SK-N-SH (cell line): ENCODE results near the gene SEMA3G. TPM values are rescaled to one million over a fixed set of nuclear protein-coding genes. Genes with fewer than 3 reads are reported as not detected.
A peak's percentile ranks its signal among the peaks of the same experiment; 100 is the strongest.

ENCODE experiments used
- CTCF ChIA-PET: fragments of 300-600, 350-600 bp; formaldehyde crosslinking; extraction: SDS; loops from one replicate; lab custom pipeline; 2021; lab: Yijun Ruan, JAX
- POLR2A ChIA-PET: fragments of 350-600 bp; sonication (Branson Sonifier 250); formaldehyde crosslinking; extraction: SDS; loops from one replicate; lab custom pipeline; 2020; ENCODE audit warnings: antibody characterized with exemption, inconsistent platforms; lab: Yijun Ruan, JAX
- DNase-seq: peaks from one replicate; pipeline ENCODE4 v3.0.0; 2012
- H2AFZ ChIP-seq: fragments of 200-600 bp; sonication (generic); 2 replicates; pipeline ENCODE4 v1.8.1; 2016; ENCODE audit warnings: antibody characterized with exemption, mild to moderate bottlenecking, low read depth
- H3F3A ChIP-seq: fragments of 200-600 bp; sonication (generic); replicated peaks from 2 replicates; pipeline ENCODE3; 2016; ENCODE audit warnings: antibody characterized with exemption, mild to moderate bottlenecking; ENCODE audit not compliant: insufficient read depth
- H3K27ac ChIP-seq, 2 experiments: fragments of 200-500 bp in 1 of 2; fragments of 200-600 bp in 1 of 2; sonication (Bioruptor generic) in 1 of 2; sonication (generic), shearing (Covaris generic) in 1 of 2; 2 replicates each; pipeline versions ENCODE4 v1.5.1 to v1.6.1; 2014 to 2016; ENCODE audit warnings: low read depth in 2 of 2, inconsistent platforms in 1 of 2, low read length in 1 of 2, mild to moderate bottlenecking in 1 of 2, mixed read lengths in 1 of 2
- H3K27me3 ChIP-seq: fragments of 200-600 bp; sonication (generic), shearing (Covaris generic); 2 replicates; pipeline ENCODE4 v1.6.1; 2016; ENCODE audit warnings: mixed run types; ENCODE audit not compliant: insufficient read depth
- H3K36me3 ChIP-seq, 2 experiments: fragments of 200-500 bp in 1 of 2; fragments of 200-600 bp in 1 of 2; sonication (Bioruptor generic) in 1 of 2; sonication (generic) in 1 of 2; replicated peaks in 1 of 2; 2 replicates each; pipeline versions ENCODE3 to v1.5.1; 2014 to 2016; ENCODE audit warnings: low read length in 1 of 2, mild to moderate bottlenecking in 1 of 2; ENCODE audit not compliant: insufficient read depth in 2 of 2, control insufficient read depth in 1 of 2
- H3K4me1 ChIP-seq, 2 experiments: fragments of 200-500 bp in 1 of 2; fragments of 200-600 bp in 1 of 2; sonication (Bioruptor generic) in 1 of 2; sonication (generic), shearing (Covaris generic) in 1 of 2; 2 replicates each; pipeline versions ENCODE4 v1.5.1 to v1.6.1; 2014 to 2016; ENCODE audit warnings: low read depth in 1 of 2, low read length in 1 of 2, mixed run types in 1 of 2; ENCODE audit not compliant: insufficient read depth in 2 of 2, control insufficient read depth in 1 of 2
- H3K4me2 ChIP-seq: fragments of 200-600 bp; sonication (generic), shearing (Covaris generic); 2 replicates; pipeline ENCODE4 v1.6.1; 2017; ENCODE audit warnings: mixed run types
- H3K4me3 ChIP-seq, 2 experiments: fragments of 200-500 bp in 1 of 2; fragments of 200-600 bp in 1 of 2; sonication (Bioruptor generic) in 1 of 2; sonication (generic), shearing (Covaris generic) in 1 of 2; 2 replicates each; pipeline versions ENCODE4 v1.5.1 to v1.8.1; 2014 to 2016; ENCODE audit warnings: low read depth in 2 of 2, inconsistent platforms in 1 of 2, low read length in 1 of 2, mild to moderate bottlenecking in 1 of 2, mixed read lengths in 1 of 2, moderate library complexity in 1 of 2
- H3K79me2 ChIP-seq: fragments of 200-600 bp; sonication (generic); 2 replicates; pipeline ENCODE4 v1.8.1; 2017; ENCODE audit warnings: mild to moderate bottlenecking; ENCODE audit not compliant: insufficient read depth
- H3K9ac ChIP-seq: fragments of 200-600 bp; sonication (generic); 2 replicates; pipeline ENCODE4 v1.6.1; 2017; ENCODE audit warnings: mixed run types
- H3K9me2 ChIP-seq: fragments of 200-600 bp; sonication (generic); 2 replicates; pipeline ENCODE4 v1.6.1; 2017; ENCODE audit warnings: mixed run types
- H3K9me3 ChIP-seq: fragments of 200-600 bp; sonication (generic); 2 replicates; pipeline ENCODE4 v1.6.1; 2017; ENCODE audit warnings: mixed run types, mild to moderate bottlenecking, moderate library complexity
- H4K20me1 ChIP-seq: fragments of 200-600 bp; sonication (generic); 2 replicates; pipeline ENCODE4 v1.6.1; 2017; ENCODE audit warnings: mild to moderate bottlenecking, mixed run types; ENCODE audit not compliant: insufficient read depth
- CHD2 ChIP-seq: fragments of 150-350 bp; IDR thresholded peaks from 2 replicates; pipeline ENCODE4 v1.6.1; 2018; ENCODE audit warnings: low read length; ENCODE audit not compliant: partially characterized antibody
- ELF1 ChIP-seq: IDR thresholded peaks from 2 replicates; pipeline ENCODE4 v1.4.0; 2012
- EP300 ChIP-seq, 2 experiments: IDR thresholded peaks; 2 replicates each; pipeline versions ENCODE4 v1.4.0 to v1.6.1; 2012; ENCODE audit warnings: borderline replicate concordance in 1 of 2, low read depth in 1 of 2, low read length in 1 of 2
- FOXJ3 ChIP-seq: sonication (generic); formaldehyde crosslinking; IDR thresholded peaks from 2 replicates; pipeline ENCODE4 v1.5.1; 2020; ENCODE audit warnings: mild to moderate bottlenecking, missing genetic modification reagents
- FOXM1 ChIP-seq: IDR thresholded peaks from 2 replicates; pipeline ENCODE4 v1.4.0; 2012; ENCODE audit warnings: low read depth, mild to moderate bottlenecking
- GABPA ChIP-seq: IDR thresholded peaks from 2 replicates; pipeline ENCODE4 v1.4.0; 2012; ENCODE audit warnings: low read depth, mild to moderate bottlenecking
- IRF3 ChIP-seq: fragments of 150-350 bp; IDR thresholded peaks from 2 replicates; pipeline ENCODE4 v1.6.1; 2016; ENCODE audit warnings: mild to moderate bottlenecking, low read depth, low read length
- JUND ChIP-seq: IDR thresholded peaks from 2 replicates; pipeline ENCODE4 v1.4.0; 2012
- NFIC ChIP-seq: IDR thresholded peaks from 2 replicates; pipeline ENCODE4 v1.4.0; 2012; ENCODE audit warnings: borderline replicate concordance
- RAD21 ChIP-seq: IDR thresholded peaks from 2 replicates; pipeline ENCODE4 v1.6.1; 2012; ENCODE audit warnings: mild to moderate bottlenecking, low read length
- RXRA ChIP-seq: IDR thresholded peaks from 2 replicates; pipeline ENCODE4 v1.4.0; 2012; ENCODE audit warnings: low read depth, mild to moderate bottlenecking, borderline replicate concordance
- TEAD4 ChIP-seq: IDR thresholded peaks from 2 replicates; pipeline ENCODE4 v1.4.0; 2012; ENCODE audit warnings: mild to moderate bottlenecking, borderline replicate concordance; ENCODE audit not compliant: insufficient read depth
- YY1 ChIP-seq: IDR thresholded peaks from 2 replicates; pipeline ENCODE4 v1.4.0; 2012; ENCODE audit warnings: low read depth, mild to moderate bottlenecking
- WGBS: methylation state at CpG from one replicate; pipeline ENCODE4 v1.1.6; 2017; ENCODE audit warnings: low lambda C conversion rate; 5-methylcytosine and 5-hydroxymethylcytosine counted together
- polyA plus RNA-seq, 3 experiments: library from polyadenylated mRNA; depleted of rRNA; stranded (reverse); fragments of >200 nt; gene quantifications; 2 replicates each; pipeline ENCODE4 v1.2.3, GENCODE V29; 2012
- TF ChIP-seq, protein P1 (sequence below): IDR thresholded peaks from 2 replicates; pipeline ENCODE4 v1.6.1; 2012; ENCODE audit warnings: mild to moderate bottlenecking, low read depth, low read length, moderate library complexity

Gene SEMA3G
- polyA plus RNA-seq, 1 of the 3 experiments (the other 2 are of a cell fraction): 0.13 TPM

DNA sequence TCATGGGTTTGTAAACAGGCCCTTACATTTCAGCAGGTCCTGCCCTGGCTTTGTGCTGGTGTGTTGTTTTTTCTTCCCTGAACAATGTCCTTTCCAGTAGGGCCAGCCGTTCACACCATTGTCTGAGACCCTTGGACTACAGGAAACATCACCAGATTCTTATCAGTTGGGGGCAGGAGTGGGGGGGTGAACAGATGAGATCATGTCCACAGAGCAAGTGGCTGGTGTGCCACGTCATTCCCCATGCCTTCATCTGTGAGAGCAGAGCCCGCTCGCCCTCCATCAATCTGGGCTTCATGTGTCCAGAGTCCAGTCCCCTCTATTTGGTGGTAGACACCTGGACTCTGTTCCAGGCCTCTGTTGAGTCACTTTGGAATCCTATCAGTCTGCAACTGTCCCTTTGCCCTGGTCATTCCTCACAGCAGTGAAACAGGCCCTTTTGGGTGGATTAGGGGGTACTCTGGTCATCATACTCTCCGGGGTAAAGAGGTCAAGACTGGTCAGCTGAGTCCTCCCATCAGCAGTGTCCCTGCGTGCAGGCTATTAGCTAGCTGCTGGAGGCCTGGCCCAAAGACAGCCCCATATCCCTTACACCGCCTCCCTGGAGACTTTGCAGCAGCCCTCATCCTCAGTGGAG lies 15.0 kb downstream of the SEMA3G start:
- no peak overlapping the region for H3K27ac ChIP-seq
- H4K20me1 ChIP-seq: no peaks in the 10 kb centered on the region
- H3K9ac ChIP-seq: no peak overlapping the region
- H3F3A ChIP-seq: no peaks in the 10 kb centered on the region
- CTCF ChIA-PET: interaction anchor here (0.7 to 28.4 kb wide), 4 partner anchors 17 to 41 kb away, joined by 3 to 578 read pairs (median 25); partner anchors contain the start of genes NISCH, SEMA3G and TNNC1
- no peak overlapping the region for H3K4me3 ChIP-seq
- no peaks in the 10 kb centered on the region for H3K27me3 ChIP-seq
- H3K4me2 ChIP-seq: no peak overlapping the region
- no peaks in the 10 kb centered on the region for H3K79me2 ChIP-seq
- H2AFZ ChIP-seq: no peak overlapping the region
- TF ChIP-seq RAD21 (no peak), FOXM1 (no peak), FOXJ3 (CRISPR knock-in tag) (no peak), IRF3 (no peak), TEAD4 (no peak)
- H3K36me3 ChIP-seq: no peaks in the 10 kb centered on the region
- no peaks in the 10 kb centered on the region for H3K9me2 ChIP-seq
- peak; percentile 23 for DNase-seq
- POLR2A ChIA-PET: no interaction called here
- 81% methylated on average over 6 of the region's 7 CpGs for WGBS
- peaks cover 0 to 7% of the 10 kb centered on the region in 2 experiments; a peak in 1 of 4 replicates for H3K4me1 ChIP-seq
- no peaks in the 10 kb centered on the region for H3K9me3 ChIP-seq

DNA sequence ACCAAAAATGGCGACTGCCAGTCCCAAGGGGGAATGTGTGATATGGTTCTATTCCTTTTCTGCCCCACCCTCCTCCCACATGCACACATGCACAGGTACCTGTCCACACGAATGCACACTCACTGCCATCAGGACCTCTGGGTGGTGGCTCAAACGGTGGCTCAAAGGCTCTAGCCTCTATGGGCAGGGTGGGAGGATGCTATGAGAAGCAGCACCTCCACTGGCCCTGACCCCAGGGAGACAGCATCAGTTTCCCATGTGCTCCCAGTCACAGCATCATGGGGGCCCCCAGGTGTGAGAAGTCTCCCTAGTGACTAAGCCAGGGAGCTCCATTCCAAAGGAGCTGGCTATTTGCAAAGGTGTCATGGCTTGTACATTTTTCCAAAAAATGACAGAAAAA lies 15.9 kb downstream of the SEMA3G start:
- Histone ChIP-seq H4K20me1 (no peaks in the 10 kb centered on the region), H3F3A (no peaks in the 10 kb centered on the region), H3K27me3 (no peaks in the 10 kb centered on the region), H3K9ac (no peak overlapping the region), H3K79me2 (no peaks in the 10 kb centered on the region), H3K4me1 (peaks cover 0 to 7% of the 10 kb centered on the region in 2 experiments; a peak in 1 of 4 replicates), H2AFZ (no peak overlapping the region), H3K9me2 (no peaks in the 10 kb centered on the region), H3K9me3 (no peaks in the 10 kb centered on the region), H3K36me3 (no peaks in the 10 kb centered on the region), H3K4me3 (no peak overlapping the region), H3K4me2 (no peak overlapping the region), H3K27ac (no peak overlapping the region)
- 50% methylated on average over 2 of the region's 3 CpGs for WGBS
- POLR2A ChIA-PET: no interaction called here
- no peak for DNase-seq
- TF ChIP-seq CHD2 (no peak), IRF3 (no peak), JUND (no peak), ELF1 (no peak), RXRA (no peak), YY1 (no peak), RAD21 (no peak), EP300 (IDR thresholded peaks at IDR 0.05; ENCODE audit: borderline replicate concordance in 1 of 2, low read depth in 1 of 2, low read length in 1 of 2) (no peak), GABPA (no peak), NFIC (no peak)
- TF ChIP-seq, protein P1, sequence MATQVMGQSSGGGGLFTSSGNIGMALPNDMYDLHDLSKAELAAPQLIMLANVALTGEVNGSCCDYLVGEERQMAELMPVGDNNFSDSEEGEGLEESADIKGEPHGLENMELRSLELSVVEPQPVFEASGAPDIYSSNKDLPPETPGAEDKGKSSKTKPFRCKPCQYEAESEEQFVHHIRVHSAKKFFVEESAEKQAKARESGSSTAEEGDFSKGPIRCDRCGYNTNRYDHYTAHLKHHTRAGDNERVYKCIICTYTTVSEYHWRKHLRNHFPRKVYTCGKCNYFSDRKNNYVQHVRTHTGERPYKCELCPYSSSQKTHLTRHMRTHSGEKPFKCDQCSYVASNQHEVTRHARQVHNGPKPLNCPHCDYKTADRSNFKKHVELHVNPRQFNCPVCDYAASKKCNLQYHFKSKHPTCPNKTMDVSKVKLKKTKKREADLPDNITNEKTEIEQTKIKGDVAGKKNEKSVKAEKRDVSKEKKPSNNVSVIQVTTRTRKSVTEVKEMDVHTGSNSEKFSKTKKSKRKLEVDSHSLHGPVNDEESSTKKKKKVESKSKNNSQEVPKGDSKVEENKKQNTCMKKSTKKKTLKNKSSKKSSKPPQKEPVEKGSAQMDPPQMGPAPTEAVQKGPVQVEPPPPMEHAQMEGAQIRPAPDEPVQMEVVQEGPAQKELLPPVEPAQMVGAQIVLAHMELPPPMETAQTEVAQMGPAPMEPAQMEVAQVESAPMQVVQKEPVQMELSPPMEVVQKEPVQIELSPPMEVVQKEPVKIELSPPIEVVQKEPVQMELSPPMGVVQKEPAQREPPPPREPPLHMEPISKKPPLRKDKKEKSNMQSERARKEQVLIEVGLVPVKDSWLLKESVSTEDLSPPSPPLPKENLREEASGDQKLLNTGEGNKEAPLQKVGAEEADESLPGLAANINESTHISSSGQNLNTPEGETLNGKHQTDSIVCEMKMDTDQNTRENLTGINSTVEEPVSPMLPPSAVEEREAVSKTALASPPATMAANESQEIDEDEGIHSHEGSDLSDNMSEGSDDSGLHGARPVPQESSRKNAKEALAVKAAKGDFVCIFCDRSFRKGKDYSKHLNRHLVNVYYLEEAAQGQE: no peak
- CTCF ChIA-PET: interaction anchor here (0.7 to 28.4 kb wide), 13 partner anchors 8 to 1020 kb away, joined by 3 to 578 read pairs (median 5); partner anchors contain the start of genes NISCH, SEMA3G and TNNC1
